HEK293 (cell line): ENCODE data around the gene VSTM2L.

Experiments used
- CTCF ChIA-PET: fragments of 350-600 bp; formaldehyde crosslinking; extraction: SDS; loops from one replicate; lab custom pipeline; 2021; ENCODE audit warnings: antibody characterized with exemption; lab: Yijun Ruan, JAX
- POLR2A ChIA-PET: fragments of 300-600 bp; formaldehyde crosslinking; extraction: SDS; loops from one replicate; lab custom pipeline; 2020; ENCODE audit warnings: antibody characterized with exemption, inconsistent platforms; lab: Yijun Ruan, JAX
- H3K27ac ChIP-seq: fragments of 200-500 bp; sonication (Bioruptor generic); 2 replicates; pipeline ENCODE4 v1.5.1; 2014; ENCODE audit warnings: low read depth, low read length, control low read depth, inconsistent platforms; ENCODE audit errors: extremely low read depth
- H3K36me3 ChIP-seq, 2 experiments: fragments of 200-500 bp in 1 of 2; sonication (Bioruptor generic) in 1 of 2; 1 replicate in 1 of 2; 2 replicates in 1 of 2; pipeline ENCODE4 v1.5.1; 2014 to 2017; ENCODE audit warnings: inconsistent platforms in 2 of 2, low read length in 2 of 2; ENCODE audit not compliant: control insufficient read depth in 2 of 2, insufficient read depth in 1 of 2
- H3K4me1 ChIP-seq: fragments of 200-500 bp; sonication (Bioruptor generic); 2 replicates; pipeline ENCODE4 v1.5.1; 2014; ENCODE audit warnings: mild to moderate bottlenecking, low read length, inconsistent platforms; ENCODE audit not compliant: control insufficient read depth, insufficient read depth
- H3K4me3 ChIP-seq: 2 replicates; pipeline ENCODE4 v1.5.1; 2011; ENCODE audit warnings: low read depth, mild to moderate bottlenecking, control low read depth, low read length, moderate library complexity
- H3K9me3 ChIP-seq: fragments of 200-500 bp; sonication (Bioruptor generic); 2 replicates; pipeline ENCODE4 v1.5.1; 2014; ENCODE audit warnings: low read depth, low read length, inconsistent platforms; ENCODE audit not compliant: control insufficient read depth, insufficient read depth
- EGR2 ChIP-seq: fragments of 450-650 bp; formaldehyde crosslinking; IDR thresholded peaks from 2 replicates; pipeline ENCODE4 v1.5.1; 2016; ENCODE audit warnings: low read depth, missing biosample characterization, missing genetic modification characterization
- GLI4 ChIP-seq: fragments of 450-650 bp; formaldehyde crosslinking; IDR thresholded peaks from 2 replicates; pipeline ENCODE4 v1.5.1; 2016; ENCODE audit warnings: missing biosample characterization, missing genetic modification characterization
- GLIS1 ChIP-seq: fragments of 450-650 bp; formaldehyde crosslinking; IDR thresholded peaks from 2 replicates; pipeline ENCODE4 v1.5.1; 2016; ENCODE audit warnings: missing biosample characterization, missing genetic modification characterization
- KLF1 ChIP-seq: fragments of 450-650 bp; formaldehyde crosslinking; IDR thresholded peaks from 2 replicates; pipeline ENCODE4 v1.5.1; 2016; ENCODE audit warnings: missing biosample characterization, missing genetic modification characterization
- KLF8 ChIP-seq: fragments of 450-650 bp; formaldehyde crosslinking; IDR thresholded peaks from 2 replicates; pipeline ENCODE4 v1.5.1; 2016; ENCODE audit warnings: missing biosample characterization, missing genetic modification characterization
- ZBTB1 ChIP-seq: fragments of 450-650 bp; formaldehyde crosslinking; IDR thresholded peaks from 2 replicates; pipeline ENCODE4 v1.5.1; 2016; ENCODE audit warnings: missing biosample characterization, missing genetic modification characterization
- ZBTB17 ChIP-seq: fragments of 450-650 bp; formaldehyde crosslinking; IDR thresholded peaks from 2 replicates; pipeline ENCODE4 v1.5.1; 2016; ENCODE audit warnings: missing biosample characterization, missing genetic modification characterization
- ZBTB48 ChIP-seq: fragments of 450-650 bp; formaldehyde crosslinking; IDR thresholded peaks from 2 replicates; pipeline ENCODE4 v1.5.1; 2016; ENCODE audit warnings: missing biosample characterization, missing genetic modification characterization
- ZBTB8A ChIP-seq: fragments of 450-650 bp; formaldehyde crosslinking; IDR thresholded peaks from 2 replicates; pipeline ENCODE4 v1.5.1; 2016; ENCODE audit warnings: missing biosample characterization, missing genetic modification characterization
- ZNF10 ChIP-seq: fragments of 450-650 bp; formaldehyde crosslinking; IDR thresholded peaks from 2 replicates; pipeline ENCODE4 v1.5.1; 2017; ENCODE audit warnings: missing biosample characterization, missing genetic modification characterization
- ZNF112 ChIP-seq: fragments of 450-650 bp; formaldehyde crosslinking; IDR thresholded peaks from 2 replicates; pipeline ENCODE4 v1.5.0; 2017; ENCODE audit warnings: missing biosample characterization, missing genetic modification characterization
- ZNF133 ChIP-seq: fragments of 450-650 bp; formaldehyde crosslinking; IDR thresholded peaks from 2 replicates; pipeline ENCODE4 v1.5.1; 2016; ENCODE audit warnings: missing biosample characterization, missing genetic modification characterization
- ZNF16 ChIP-seq: fragments of 450-650 bp; formaldehyde crosslinking; IDR thresholded peaks from 2 replicates; pipeline ENCODE4 v1.5.1; 2016; ENCODE audit warnings: low read depth, missing biosample characterization, missing genetic modification characterization
- ZNF239 ChIP-seq: fragments of 450-650 bp; formaldehyde crosslinking; IDR thresholded peaks from 2 replicates; pipeline ENCODE4 v1.5.1; 2016; ENCODE audit warnings: missing biosample characterization, missing genetic modification characterization
- ZNF398 ChIP-seq: fragments of 450-650 bp; formaldehyde crosslinking; IDR thresholded peaks from 2 replicates; pipeline ENCODE4 v1.5.1; 2017; ENCODE audit warnings: missing biosample characterization, missing genetic modification characterization
- ZNF473 ChIP-seq: fragments of 450-650 bp; formaldehyde crosslinking; IDR thresholded peaks from 2 replicates; pipeline ENCODE4 v1.5.1; 2017; ENCODE audit warnings: missing biosample characterization, missing genetic modification characterization
- ZNF514 ChIP-seq: fragments of 450-650 bp; formaldehyde crosslinking; IDR thresholded peaks from 2 replicates; pipeline ENCODE4 v1.5.1; 2016; ENCODE audit warnings: missing biosample characterization, missing genetic modification characterization
- ZNF529 ChIP-seq: fragments of 450-650 bp; formaldehyde crosslinking; IDR thresholded peaks from 2 replicates; pipeline ENCODE4 v1.5.1; 2017; ENCODE audit warnings: missing genetic modification characterization, missing biosample characterization; ENCODE audit not compliant: insufficient replicate concordance
- ZNF621 ChIP-seq: fragments of 450-650 bp; formaldehyde crosslinking; IDR thresholded peaks from 2 replicates; pipeline ENCODE4 v1.5.1; 2017; ENCODE audit warnings: missing biosample characterization, missing genetic modification characterization
- ZNF624 ChIP-seq: fragments of 450-650 bp; formaldehyde crosslinking; IDR thresholded peaks from 2 replicates; pipeline ENCODE4 v1.5.1; 2017; ENCODE audit warnings: missing biosample characterization, missing genetic modification characterization
- ZNF629 ChIP-seq: fragments of 450-650 bp; formaldehyde crosslinking; IDR thresholded peaks from 2 replicates; pipeline ENCODE4 v1.5.1; 2017; ENCODE audit warnings: missing biosample characterization, missing genetic modification characterization
- ZNF639 ChIP-seq: fragments of 450-650 bp; formaldehyde crosslinking; IDR thresholded peaks from 2 replicates; pipeline ENCODE4 v1.5.1; 2016; ENCODE audit warnings: missing biosample characterization, missing genetic modification characterization
- ZNF658 ChIP-seq: fragments of 450-650 bp; formaldehyde crosslinking; IDR thresholded peaks from 2 replicates; pipeline ENCODE4; 2016; ENCODE audit warnings: missing biosample characterization, missing genetic modification characterization
- ZNF747 ChIP-seq: fragments of 450-650 bp; formaldehyde crosslinking; IDR thresholded peaks from 2 replicates; pipeline ENCODE4 v1.5.1; 2016; ENCODE audit warnings: missing biosample characterization, missing genetic modification characterization
- TF ChIP-seq, protein P1 (sequence below): fragments of 450-650 bp; IDR thresholded peaks from 2 replicates; pipeline ENCODE4 v1.5.1; 2018; ENCODE audit warnings: missing biosample characterization, mild to moderate bottlenecking, missing genetic modification characterization
- TF ChIP-seq, protein P2 (sequence below): IDR thresholded peaks from 2 replicates; pipeline ENCODE4 v1.6.1; 2011; ENCODE audit warnings: mild to moderate bottlenecking, low read depth, low read length, borderline replicate concordance

Gene VSTM2L

DNA sequence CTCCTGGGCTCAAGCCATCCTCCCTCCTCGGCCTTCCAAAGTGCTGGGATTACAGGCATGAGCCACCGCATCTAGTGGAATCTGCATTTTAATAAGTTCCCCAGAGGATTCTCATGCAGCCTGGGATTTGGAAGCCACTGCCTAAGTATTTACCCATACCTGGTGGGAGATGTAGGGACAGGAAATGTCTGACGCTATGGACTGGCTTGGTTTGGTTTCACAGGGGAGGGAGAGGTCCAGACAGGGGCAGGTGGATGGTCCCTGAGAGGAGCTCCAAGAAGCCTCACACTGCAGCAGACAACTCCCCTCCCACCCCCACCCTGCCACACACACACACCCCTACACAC is 4.4 kb downstream of the VSTM2L start:
- POLR2A ChIA-PET: no interaction called here
- no peak overlapping the region for H3K4me3 ChIP-seq
- H3K36me3 ChIP-seq: no peaks in the 10 kb centered on the region
- no peak overlapping the region for H3K27ac ChIP-seq
- peaks cover 9% of the 10 kb centered on the region for H3K4me1 ChIP-seq
- TF ChIP-seq EGR2 (tag by site-specific recombination): peak; percentile 88; the same call in 1 of the 2 replicates
- no peak for TF ChIP-seq ZNF10 (tag by site-specific recombination)
- H3K9me3 ChIP-seq: no peaks in the 10 kb centered on the region
- CTCF ChIA-PET: interaction anchor here (1.1 to 1.9 kb wide), 3 partner anchors 17 to 342 kb away, joined by 3 to 6 read pairs (median 4); no protein-coding TSS in a partner anchor

DNA sequence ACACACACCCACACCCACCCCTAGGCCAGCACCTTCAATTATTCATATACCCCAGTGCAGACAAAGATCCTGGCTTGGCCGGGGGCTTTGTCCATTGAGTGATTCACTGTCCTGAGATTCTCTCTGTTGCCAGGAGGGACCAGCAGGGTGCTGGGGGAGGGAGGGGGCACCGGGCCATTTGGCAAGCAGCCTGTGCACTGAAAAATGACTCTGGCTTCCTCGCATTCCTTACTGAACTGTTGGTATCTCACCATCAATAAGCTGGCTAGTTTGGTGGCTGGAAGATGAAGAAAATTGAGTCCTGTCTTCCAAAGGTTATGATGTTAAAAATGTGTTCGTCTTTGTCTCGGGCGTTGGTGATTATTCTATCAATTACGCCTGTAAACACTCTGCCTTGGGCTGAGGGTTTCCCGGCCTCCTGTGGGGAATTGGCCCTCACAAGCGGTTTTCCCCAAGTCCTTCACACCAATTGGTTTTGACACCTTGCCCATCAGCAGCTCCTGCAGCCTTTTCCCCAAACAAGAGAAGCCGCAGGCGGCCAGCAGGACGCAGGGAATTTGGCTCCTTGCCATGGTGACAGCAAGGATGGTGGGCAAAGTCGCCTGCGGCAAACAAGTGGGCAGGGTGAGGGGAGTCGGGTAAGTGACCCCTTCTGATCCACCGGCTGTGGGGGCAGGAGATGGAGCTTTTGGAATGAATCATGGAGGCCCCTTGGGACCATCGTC is 4.9 kb downstream of the VSTM2L start:
- ChIA-PET POLR2A (no interaction called here), CTCF (interaction anchor here (0.6 to 1.9 kb wide), 5 partner anchors 16 to 342 kb away, joined by 3 to 6 read pairs (median 4); no protein-coding TSS in a partner anchor)
- no peaks in the 10 kb centered on the region for H3K9me3 ChIP-seq
- H3K27ac ChIP-seq: no peak overlapping the region
- peaks cover 9% of the 10 kb centered on the region for H3K4me1 ChIP-seq
- H3K4me3 ChIP-seq: no peak overlapping the region
- no peaks in the 10 kb centered on the region for H3K36me3 ChIP-seq
- TF ChIP-seq, protein P1, sequence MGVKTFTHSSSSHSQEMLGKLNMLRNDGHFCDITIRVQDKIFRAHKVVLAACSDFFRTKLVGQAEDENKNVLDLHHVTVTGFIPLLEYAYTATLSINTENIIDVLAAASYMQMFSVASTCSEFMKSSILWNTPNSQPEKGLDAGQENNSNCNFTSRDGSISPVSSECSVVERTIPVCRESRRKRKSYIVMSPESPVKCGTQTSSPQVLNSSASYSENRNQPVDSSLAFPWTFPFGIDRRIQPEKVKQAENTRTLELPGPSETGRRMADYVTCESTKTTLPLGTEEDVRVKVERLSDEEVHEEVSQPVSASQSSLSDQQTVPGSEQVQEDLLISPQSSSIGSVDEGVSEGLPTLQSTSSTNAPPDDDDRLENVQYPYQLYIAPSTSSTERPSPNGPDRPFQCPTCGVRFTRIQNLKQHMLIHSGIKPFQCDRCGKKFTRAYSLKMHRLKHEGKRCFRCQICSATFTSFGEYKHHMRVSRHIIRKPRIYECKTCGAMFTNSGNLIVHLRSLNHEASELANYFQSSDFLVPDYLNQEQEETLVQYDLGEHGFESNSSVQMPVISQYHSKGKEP (tag by site-specific recombination): no peak
- TF ChIP-seq ZNF239 (tag by site-specific recombination) (no peak), ZNF747 (tag by site-specific recombination) (no peak), KLF1 (tag by site-specific recombination) (peak; percentile 85), ZNF624 (tag by site-specific recombination) (no peak), ZNF629 (0 out of 2 replicates have a peak, but pooled peaks have one; percentile 30), ZNF639 (tag by site-specific recombination) (no peak), KLF8 (tag by site-specific recombination) (no peak), ZBTB17 (peak; percentile 71), ZNF621 (tag by site-specific recombination) (no peak), ZNF16 (tag by site-specific recombination) (no peak), ZNF398 (tag by site-specific recombination) (peak; percentile 89), ZNF658 (tag by site-specific recombination) (no peak), ZBTB48 (tag by site-specific recombination) (no peak), ZNF514 (tag by site-specific recombination) (no peak), GLIS1 (tag by site-specific recombination) (peak; percentile 91), ZNF133 (tag by site-specific recombination) (no peak), ZNF529 (no peak), GLI4 (tag by site-specific recombination) (no peak), ZNF112 (no peak), ZNF473 (tag by site-specific recombination) (no peak), ZBTB8A (tag by site-specific recombination) (peak; percentile 81), ZBTB1 (no peak)
- TF ChIP-seq, protein P2, sequence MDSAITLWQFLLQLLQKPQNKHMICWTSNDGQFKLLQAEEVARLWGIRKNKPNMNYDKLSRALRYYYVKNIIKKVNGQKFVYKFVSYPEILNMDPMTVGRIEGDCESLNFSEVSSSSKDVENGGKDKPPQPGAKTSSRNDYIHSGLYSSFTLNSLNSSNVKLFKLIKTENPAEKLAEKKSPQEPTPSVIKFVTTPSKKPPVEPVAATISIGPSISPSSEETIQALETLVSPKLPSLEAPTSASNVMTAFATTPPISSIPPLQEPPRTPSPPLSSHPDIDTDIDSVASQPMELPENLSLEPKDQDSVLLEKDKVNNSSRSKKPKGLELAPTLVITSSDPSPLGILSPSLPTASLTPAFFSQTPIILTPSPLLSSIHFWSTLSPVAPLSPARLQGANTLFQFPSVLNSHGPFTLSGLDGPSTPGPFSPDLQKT: no peak
